ENCODE data around the gene RSPO4. TPM values are rescaled to one million over a fixed set of nuclear protein-coding genes. Genes with fewer than 3 reads are reported as not detected.

The RSPO4 gene
- total RNA-seq, 1 donor from 2014 or later, result 0.95 TPM

DNA sequence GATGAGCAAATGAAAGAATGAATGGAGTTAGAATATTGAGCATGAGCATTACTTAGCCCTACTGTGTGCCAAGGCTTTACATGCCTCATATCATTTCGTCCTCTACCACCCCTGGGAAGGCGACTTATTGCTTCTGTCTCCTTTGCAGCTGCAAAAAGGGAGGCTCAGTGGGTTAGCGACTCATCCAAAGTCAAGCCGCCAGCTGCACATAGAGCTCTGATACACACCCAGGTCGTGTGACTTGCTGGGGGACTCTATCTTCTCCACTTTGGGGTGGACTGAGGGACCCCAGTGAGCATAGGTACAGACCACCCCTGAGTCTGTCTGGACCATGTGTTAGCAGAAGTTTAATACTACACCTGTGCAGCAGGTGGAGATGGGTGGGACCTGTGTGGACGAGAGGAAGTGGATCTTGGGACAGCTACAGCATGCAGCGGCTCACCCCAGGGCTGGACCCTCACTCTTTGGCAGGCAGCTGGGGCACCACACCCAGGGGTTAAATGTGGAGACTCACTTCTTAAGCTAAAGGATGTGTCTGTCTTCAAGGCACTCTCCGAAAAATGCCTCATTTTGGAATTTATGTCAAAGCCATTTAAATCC, 49.8 kb downstream of the RSPO4 start:
- Mint-ChIP-seq H3K4me1 (ENCODE audit: unreplicated experiment) (no peaks in the 10 kb centered on the region), H3K27me3 (ENCODE audit: unreplicated experiment) (no peaks in the 10 kb centered on the region), H3K9me3 (ENCODE audit: unreplicated experiment) (no peaks in the 10 kb centered on the region), H3K27ac (ENCODE audit: unreplicated experiment) (no peak overlapping the region), H3K4me3 (ENCODE audit: unreplicated experiment) (no peak overlapping the region), H3K36me3 (ENCODE audit: low read depth, unreplicated experiment) (no peaks in the 10 kb centered on the region)
- TF ChIP-seq, protein P1, sequence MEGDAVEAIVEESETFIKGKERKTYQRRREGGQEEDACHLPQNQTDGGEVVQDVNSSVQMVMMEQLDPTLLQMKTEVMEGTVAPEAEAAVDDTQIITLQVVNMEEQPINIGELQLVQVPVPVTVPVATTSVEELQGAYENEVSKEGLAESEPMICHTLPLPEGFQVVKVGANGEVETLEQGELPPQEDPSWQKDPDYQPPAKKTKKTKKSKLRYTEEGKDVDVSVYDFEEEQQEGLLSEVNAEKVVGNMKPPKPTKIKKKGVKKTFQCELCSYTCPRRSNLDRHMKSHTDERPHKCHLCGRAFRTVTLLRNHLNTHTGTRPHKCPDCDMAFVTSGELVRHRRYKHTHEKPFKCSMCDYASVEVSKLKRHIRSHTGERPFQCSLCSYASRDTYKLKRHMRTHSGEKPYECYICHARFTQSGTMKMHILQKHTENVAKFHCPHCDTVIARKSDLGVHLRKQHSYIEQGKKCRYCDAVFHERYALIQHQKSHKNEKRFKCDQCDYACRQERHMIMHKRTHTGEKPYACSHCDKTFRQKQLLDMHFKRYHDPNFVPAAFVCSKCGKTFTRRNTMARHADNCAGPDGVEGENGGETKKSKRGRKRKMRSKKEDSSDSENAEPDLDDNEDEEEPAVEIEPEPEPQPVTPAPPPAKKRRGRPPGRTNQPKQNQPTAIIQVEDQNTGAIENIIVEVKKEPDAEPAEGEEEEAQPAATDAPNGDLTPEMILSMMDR (IDR thresholded peaks at IDR 0.05; ENCODE audit: unreplicated experiment), result no peak
- no peak for DNase-seq (ENCODE audit: low spot score)

DNA sequence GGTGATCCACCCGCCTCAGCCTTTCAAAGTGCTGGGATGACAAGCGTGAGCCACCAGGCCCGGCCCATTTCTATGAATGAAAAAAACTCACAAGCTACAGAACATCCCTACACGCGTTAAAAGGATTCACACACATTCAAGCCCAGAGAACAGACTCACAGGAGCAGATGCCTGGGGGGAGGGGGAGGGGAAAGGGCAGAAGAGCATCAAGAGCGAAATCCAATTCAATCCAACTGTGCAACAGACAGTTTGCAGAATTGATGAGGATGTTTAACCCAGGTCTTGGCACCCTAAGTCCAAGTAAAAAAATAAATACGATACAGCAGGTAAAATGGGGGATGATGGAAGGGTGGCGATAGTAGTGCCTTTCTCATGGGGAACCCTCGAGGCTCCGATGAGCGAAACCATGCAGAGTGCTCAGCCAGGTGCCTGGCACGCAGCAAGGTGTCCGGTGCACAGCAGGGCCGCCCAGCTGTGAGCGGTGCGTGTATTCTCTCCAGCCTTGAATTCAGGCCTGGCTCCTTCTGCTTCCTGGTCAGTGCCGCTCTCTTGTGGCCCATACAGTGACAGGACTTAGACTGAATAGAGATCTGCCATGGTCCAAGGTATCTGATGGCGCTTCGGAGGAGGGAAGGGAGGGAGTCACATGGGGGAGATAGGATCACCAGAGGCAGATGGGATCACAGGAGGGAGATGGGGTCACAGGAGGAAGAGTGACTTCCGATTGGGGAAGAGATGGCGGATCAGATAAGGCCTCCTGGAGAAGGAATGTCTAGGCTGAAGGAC, 50.5 kb downstream of the RSPO4 start:
- H3K4me1 Mint-ChIP-seq (ENCODE audit: unreplicated experiment), result no peaks in the 10 kb centered on the region
- no peaks in the 10 kb centered on the region for H3K27me3 Mint-ChIP-seq (ENCODE audit: unreplicated experiment)
- H3K27ac Mint-ChIP-seq (ENCODE audit: unreplicated experiment), result no peak overlapping the region
- H3K4me3 Mint-ChIP-seq (ENCODE audit: unreplicated experiment), result no peak overlapping the region
- H3K9me3 Mint-ChIP-seq (ENCODE audit: unreplicated experiment), result no peaks in the 10 kb centered on the region
- no peaks in the 10 kb centered on the region for H3K36me3 Mint-ChIP-seq (ENCODE audit: low read depth, unreplicated experiment)
- DNase-seq (ENCODE audit: low spot score), result no peak
- TF ChIP-seq, protein P1 (IDR thresholded peaks at IDR 0.05; ENCODE audit: unreplicated experiment), result no peak

DNA sequence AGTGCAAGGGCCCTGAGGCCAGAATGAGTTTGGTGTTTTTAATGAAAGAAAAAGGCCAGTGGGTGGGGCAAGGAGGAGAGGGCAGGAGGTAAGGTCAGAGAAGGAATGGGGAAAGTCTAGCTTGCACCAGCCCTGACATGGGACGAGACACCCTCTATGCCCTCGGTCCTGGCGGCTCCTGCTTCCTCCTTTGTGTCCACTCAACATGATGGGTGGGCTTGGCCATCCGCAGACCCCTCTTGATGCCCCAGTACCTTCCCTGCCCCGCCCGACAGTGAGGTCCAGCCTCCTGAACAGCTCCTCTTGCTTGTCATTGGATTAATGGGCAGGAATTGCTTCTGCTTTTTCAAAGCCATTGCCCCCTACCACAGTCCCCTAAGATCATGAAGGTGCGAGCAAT, 52.4 kb downstream of the RSPO4 start:
- H3K36me3 Mint-ChIP-seq (ENCODE audit: low read depth, unreplicated experiment), result no peaks in the 10 kb centered on the region
- no peak for DNase-seq (ENCODE audit: low spot score)
- no peaks in the 10 kb centered on the region for H3K9me3 Mint-ChIP-seq (ENCODE audit: unreplicated experiment)
- no peaks in the 10 kb centered on the region for H3K27me3 Mint-ChIP-seq (ENCODE audit: unreplicated experiment)
- TF ChIP-seq, protein P1 (IDR thresholded peaks at IDR 0.05; ENCODE audit: unreplicated experiment), result no peak
- H3K27ac Mint-ChIP-seq (ENCODE audit: unreplicated experiment), result no peak overlapping the region
- no peak overlapping the region for H3K4me3 Mint-ChIP-seq (ENCODE audit: unreplicated experiment)
- peaks cover 3% of the 10 kb centered on the region for H3K4me1 Mint-ChIP-seq (ENCODE audit: unreplicated experiment)

DNA sequence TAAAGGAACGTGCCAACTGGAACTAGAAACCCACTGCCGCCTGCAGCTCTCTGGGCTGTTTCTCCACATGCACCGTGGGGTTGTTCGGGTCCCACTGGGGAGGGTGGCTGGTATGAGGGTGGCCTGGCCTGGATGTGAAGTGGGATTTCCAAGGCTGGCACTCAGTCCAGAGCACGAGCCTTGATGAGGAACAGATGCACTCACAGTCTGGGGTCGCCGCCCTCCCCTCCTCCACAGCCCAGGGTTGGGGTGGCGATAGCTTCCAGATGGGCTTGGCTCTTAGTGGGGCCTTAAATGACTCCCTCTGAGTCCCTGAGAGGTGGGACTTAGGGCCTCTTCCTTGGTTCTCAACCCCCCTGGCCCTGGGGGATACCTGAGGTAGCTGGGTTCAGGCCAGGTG, 55.3 kb downstream of the RSPO4 start:
- Mint-ChIP-seq H3K4me1 (ENCODE audit: unreplicated experiment) (peaks cover 15% of the 10 kb centered on the region), H3K27ac (ENCODE audit: unreplicated experiment) (no peak overlapping the region), H3K27me3 (ENCODE audit: unreplicated experiment) (no peaks in the 10 kb centered on the region), H3K36me3 (ENCODE audit: low read depth, unreplicated experiment) (no peaks in the 10 kb centered on the region), H3K9me3 (ENCODE audit: unreplicated experiment) (no peaks in the 10 kb centered on the region), H3K4me3 (ENCODE audit: unreplicated experiment) (no peak overlapping the region)
- DNase-seq (ENCODE audit: low spot score), result no peak
- TF ChIP-seq, protein P1 (IDR thresholded peaks at IDR 0.05; ENCODE audit: unreplicated experiment), result no peak

DNA sequence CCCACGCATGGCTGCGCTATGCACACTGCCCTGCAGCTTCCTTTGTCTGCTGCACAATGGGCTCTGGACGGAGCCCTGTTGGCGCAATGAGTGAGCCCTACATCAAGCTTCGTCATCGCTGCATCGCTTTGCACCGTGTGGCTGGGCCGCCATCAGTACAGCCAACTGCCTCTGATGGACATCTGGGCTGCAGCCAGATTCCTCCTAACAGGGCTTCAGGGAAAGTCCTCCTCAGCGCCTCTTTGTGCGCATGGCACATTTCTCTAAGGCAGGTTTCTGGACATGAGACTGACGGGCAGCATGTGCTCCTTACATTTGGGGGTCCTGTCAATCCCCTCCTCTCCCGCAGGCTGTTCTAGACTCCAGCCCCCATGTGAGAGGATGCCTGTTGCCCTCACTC, 56.3 kb downstream of the RSPO4 start:
- Mint-ChIP-seq H3K9me3 (ENCODE audit: unreplicated experiment) (no peaks in the 10 kb centered on the region), H3K4me1 (ENCODE audit: unreplicated experiment) (peaks cover 15% of the 10 kb centered on the region), H3K4me3 (ENCODE audit: unreplicated experiment) (no peak overlapping the region), H3K27ac (ENCODE audit: unreplicated experiment) (no peak overlapping the region), H3K36me3 (ENCODE audit: low read depth, unreplicated experiment) (no peaks in the 10 kb centered on the region), H3K27me3 (ENCODE audit: unreplicated experiment) (no peaks in the 10 kb centered on the region)
- TF ChIP-seq, protein P1 (IDR thresholded peaks at IDR 0.05; ENCODE audit: unreplicated experiment), result no peak
- DNase-seq (ENCODE audit: low spot score), result no peak
